OCI-LY7 (cell line): Measurements from ENCODE around the gene BMX. TPM values are rescaled to one million over a fixed set of nuclear protein-coding genes. Genes with fewer than 3 reads are reported as not detected.

Experiments used
- BruUV-seq: library from RNA; stranded (reverse); fragments of 400-500 nt; replicated peaks from 2 replicates; lab custom pipeline; 2021; lab: Mats Ljungman, UMichigan
- CTCF ChIA-PET: fragments of 300-600 bp; sonication (Branson Sonifier 250); formaldehyde crosslinking; loops from one replicate; lab custom pipeline; 2022; ENCODE audit warnings: antibody characterized with exemption; ENCODE audit not compliant: unreplicated experiment; lab: Charles Lee
- POLR2A ChIA-PET: fragments of 300-600 bp; sonication (Branson Sonifier 250); formaldehyde crosslinking; loops from one replicate; lab custom pipeline; 2022; ENCODE audit warnings: antibody characterized with exemption; lab: Charles Lee
- DNase-seq: peaks from one replicate; pipeline ENCODE4 v3.0.0-alpha.2; 2015; ENCODE audit warnings: low spot score
- H2AFZ ChIP-seq: fragments of 200-600 bp; sonication (generic), shearing (Covaris generic); 2 replicates; pipeline ENCODE4 v1.6.1; 2014; ENCODE audit warnings: mild to moderate bottlenecking, antibody characterized with exemption, low read length, moderate library complexity
- H3K27ac ChIP-seq: fragments of 200-600 bp; sonication (generic); 2 replicates; pipeline ENCODE4 v1.5.1; 2014; ENCODE audit warnings: mixed run types, low read depth, mild to moderate bottlenecking, moderate library complexity, low read length, inconsistent platforms; ENCODE audit not compliant: poor library complexity, severe bottlenecking
- H3K36me3 ChIP-seq: fragments of 200-600 bp; sonication (generic); 2 replicates; pipeline ENCODE4 v1.6.1; 2014; ENCODE audit warnings: mild to moderate bottlenecking, antibody characterized with exemption, low read length, moderate library complexity, mixed read lengths; ENCODE audit not compliant: insufficient read depth
- H3K4me1 ChIP-seq: fragments of 200-600 bp; sonication (generic); 2 replicates; pipeline ENCODE4 v1.5.1; 2014; ENCODE audit warnings: mild to moderate bottlenecking, low read length; ENCODE audit not compliant: insufficient read depth, poor library complexity, severe bottlenecking
- H3K4me2 ChIP-seq: fragments of 200-600 bp; sonication (generic); 2 replicates; pipeline ENCODE4 v1.6.1; 2014; ENCODE audit warnings: mild to moderate bottlenecking, low read length
- H3K4me3 ChIP-seq: fragments of 200-600 bp; sonication (generic); 2 replicates; pipeline ENCODE4 v1.5.1; 2014; ENCODE audit warnings: mild to moderate bottlenecking, low read depth, low read length; ENCODE audit not compliant: poor library complexity, severe bottlenecking
- H3K79me2 ChIP-seq: fragments of 200-600 bp; sonication (generic); 2 replicates; pipeline ENCODE4 v1.6.1; 2016; ENCODE audit warnings: low read depth, mild to moderate bottlenecking, low read length, moderate library complexity, mixed read lengths; ENCODE audit not compliant: insufficient read depth
- H3K9me2 ChIP-seq: fragments of 200-600 bp; sonication (generic); 2 replicates; pipeline ENCODE4 v1.6.1; 2016; ENCODE audit warnings: mild to moderate bottlenecking, low read length, mixed read lengths; ENCODE audit not compliant: insufficient read depth
- H3K9me3 ChIP-seq: fragments of 200-600 bp; sonication (generic); 2 replicates; pipeline ENCODE4 v1.6.1; 2014; ENCODE audit warnings: mild to moderate bottlenecking, mixed run types, low read length, mixed read lengths
- H4K20me1 ChIP-seq: fragments of 200-600 bp; sonication (generic); 2 replicates; pipeline ENCODE4 v1.6.1; 2014; ENCODE audit warnings: mild to moderate bottlenecking, antibody characterized with exemption, low read length, moderate library complexity, mixed read lengths; ENCODE audit not compliant: insufficient read depth
- CTCF ChIP-seq: fragments of 200-600 bp; sonication (generic); conservative IDR thresholded peaks from 2 replicates; pipeline ENCODE4 v1.5.1; 2014; ENCODE audit warnings: mild to moderate bottlenecking, antibody characterized with exemption, low read length, moderate library complexity, mixed read lengths
- EZH2phosphoT487 ChIP-seq: fragments of 200-600 bp; sonication (generic); IDR thresholded peaks from 2 replicates; pipeline ENCODE4 v1.6.1; 2018; ENCODE audit warnings: low read depth, borderline replicate concordance, mild to moderate bottlenecking, mixed run types, antibody characterized with exemption, low read length, moderate library complexity, mixed read lengths
- intact Hi-C: fragments of 100-400 bp; cut with micrococcal nuclease; formaldehyde crosslinking; loops from one replicate; pipeline ENCODE4 v1.10.0; 2022; ENCODE audit not compliant: unreplicated experiment
- total RNA-seq, 2 experiments: library from RNA; depleted of rRNA in 1 of 2; stranded (reverse); fragments of >200 nt in 1 of 2; shearing (Covaris generic) in 1 of 2; gene quantifications; 2 replicates each; pipeline ENCODE4 v1.2.3, GENCODE V29; 2014 to 2022

The BMX gene
- total RNA-seq, 2 experiments from 2014 or later = not detected

DNA sequence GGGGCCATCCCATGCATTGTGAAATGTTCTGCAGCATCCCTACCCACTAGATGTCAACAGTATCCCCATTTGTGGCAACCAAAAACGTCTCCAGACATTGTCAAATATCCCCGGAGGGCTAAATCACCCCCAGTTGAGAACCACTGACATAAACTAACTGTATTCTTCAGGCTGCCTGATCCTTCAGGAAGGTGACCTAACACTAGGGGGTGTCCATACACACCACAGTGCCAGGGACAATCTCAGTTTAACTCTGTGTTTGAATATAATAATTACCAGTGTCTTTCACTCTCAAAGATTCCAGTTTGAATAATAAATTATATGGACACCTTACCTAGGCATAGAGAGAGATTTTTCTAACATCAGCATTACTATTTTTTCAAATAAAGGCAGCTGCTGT, 93.8 kb downstream of the BMX start:
- intact Hi-C loops = no loop called here

GRCh38 chrX:15598026-15598425, 97.4 kb downstream of the BMX start:
- intact Hi-C loops = no loop called here
- no peak for TF ChIP-seq EZH2phosphoT487
- no peak for TF ChIP-seq CTCF
- Histone ChIP-seq H3K9me3 (no peaks in the 10 kb centered on the region), H3K9me2 (no peaks in the 10 kb centered on the region), H4K20me1 (no peaks in the 10 kb centered on the region), H3K36me3 (no peaks in the 10 kb centered on the region), H3K4me1 (no peaks in the 10 kb centered on the region), H3K4me2 (no peak overlapping the region), H3K79me2 (no peaks in the 10 kb centered on the region), H2AFZ (no peak overlapping the region), H3K4me3 (no peak overlapping the region), H3K27ac (no peak overlapping the region)
- no peak for DNase-seq
- POLR2A ChIA-PET = no interaction called here
- no TSS peak for BruUV-seq
- CTCF ChIA-PET = no interaction called here

More for the DNA sequence above, 93.8 kb downstream of the BMX start:
- ChIA-PET POLR2A (no interaction called here), CTCF (no interaction called here)
- Histone ChIP-seq H3K4me3 (no peak overlapping the region), H4K20me1 (no peaks in the 10 kb centered on the region), H3K9me3 (no peaks in the 10 kb centered on the region), H3K79me2 (no peaks in the 10 kb centered on the region), H3K4me2 (no peak overlapping the region), H3K27ac (no peak overlapping the region), H3K4me1 (no peaks in the 10 kb centered on the region), H3K9me2 (no peaks in the 10 kb centered on the region), H3K36me3 (no peaks in the 10 kb centered on the region), H2AFZ (no peak overlapping the region)
- BruUV-seq = no TSS peak
- TF ChIP-seq CTCF = 0 out of 2 replicates have a peak, but pooled peaks have one; percentile 17
- TF ChIP-seq EZH2phosphoT487 = no peak
- no peak for DNase-seq

- no peaks in the 10 kb centered on the region for H3K36me3 ChIP-seq
- no peak overlapping the region for H3K4me3 ChIP-seq
- no peaks in the 10 kb centered on the region for H4K20me1 ChIP-seq
- no peak overlapping the region for H3K4me2 ChIP-seq
- no peaks in the 10 kb centered on the region for H3K79me2 ChIP-seq
- no peak overlapping the region for H3K27ac ChIP-seq
- H3K9me2 ChIP-seq = no peaks in the 10 kb centered on the region
- ChIA-PET POLR2A (interaction anchor here (0.7 kb wide), 1 partner anchor 103 kb away, joined by 3 read pairs; no protein-coding TSS in a partner anchor), CTCF (no interaction called here)
- BruUV-seq = no TSS peak
- no peaks in the 10 kb centered on the region for H3K9me3 ChIP-seq
- no peak for DNase-seq
- intact Hi-C loops = no loop called here
- no peaks in the 10 kb centered on the region for H3K4me1 ChIP-seq
- no peak for TF ChIP-seq CTCF
- no peak for TF ChIP-seq EZH2phosphoT487
- H2AFZ ChIP-seq = no peak overlapping the region
Observed at GRCh38 chrX:15599461-15599860, 98.9 kb downstream of the BMX start.
